Measurements from ENCODE around the gene PEPD. TPM values are rescaled to one million over a fixed set of nuclear protein-coding genes. Genes with fewer than 3 reads are reported as not detected.

The PEPD gene
- total RNA-seq, 1 donor from 2014 or later: 24.0 TPM

GRCh38 chr19:33550768-33551167, 29.2 kb upstream of the PEPD start:
- Histone ChIP-seq H3K9ac (ENCODE audit: low read depth in 1 of 3, low read length in 3 of 3) (no peak overlapping the region), H3K9me3 (ENCODE audit: control insufficient read depth in 3 of 3, low read length in 3 of 3) (no peaks in the 10 kb centered on the region), H3K27ac (ENCODE audit: low read depth, low read length) (no peak overlapping the region), H3K4me3 (ENCODE audit: low read length in 3 of 3) (no peak overlapping the region), H3K4me1 (ENCODE audit: control insufficient read depth in 3 of 3, insufficient read depth in 3 of 3, low read length in 3 of 3) (no peaks in the 10 kb centered on the region), H3K27me3 (ENCODE audit: control insufficient read depth in 3 of 3, insufficient read depth in 3 of 3, low read length in 3 of 3) (peaks cover 6 to 20% (median 13%) of the 10 kb centered on the region in 3 donors), H3K36me3 (ENCODE audit: control insufficient read depth in 3 of 3, insufficient read depth in 3 of 3, low read length in 3 of 3) (no peaks in the 10 kb centered on the region)

- H3K27ac ChIP-seq (ENCODE audit: low read depth, low read length): no peak overlapping the region
- H3K27me3 ChIP-seq (ENCODE audit: control insufficient read depth in 3 of 3, insufficient read depth in 3 of 3, low read length in 3 of 3): peaks cover 10 to 20% (median 14%) of the 10 kb centered on the region in 3 donors
- H3K36me3 ChIP-seq (ENCODE audit: control insufficient read depth in 3 of 3, insufficient read depth in 3 of 3, low read length in 3 of 3): no peaks in the 10 kb centered on the region
- H3K4me1 ChIP-seq (ENCODE audit: control insufficient read depth in 3 of 3, insufficient read depth in 3 of 3, low read length in 3 of 3): no peaks in the 10 kb centered on the region
- no peaks in the 10 kb centered on the region for H3K9me3 ChIP-seq (ENCODE audit: control insufficient read depth in 3 of 3, low read length in 3 of 3)
- H3K9ac ChIP-seq (ENCODE audit: low read depth in 1 of 3, low read length in 3 of 3): no peak overlapping the region
- H3K4me3 ChIP-seq (ENCODE audit: low read length in 3 of 3): no peak overlapping the region
Measured at GRCh38 chr19:33547676-33548075, 26.1 kb upstream of the PEPD start.

- H3K27ac ChIP-seq (ENCODE audit: low read depth, low read length): no peak overlapping the region
- peaks cover 13 to 23% (median 17%) of the 10 kb centered on the region in 3 donors for H3K27me3 ChIP-seq (ENCODE audit: control insufficient read depth in 3 of 3, insufficient read depth in 3 of 3, low read length in 3 of 3)
- no peaks in the 10 kb centered on the region for H3K4me1 ChIP-seq (ENCODE audit: control insufficient read depth in 3 of 3, insufficient read depth in 3 of 3, low read length in 3 of 3)
- no peak overlapping the region for H3K4me3 ChIP-seq (ENCODE audit: low read length in 3 of 3)
- H3K9ac ChIP-seq (ENCODE audit: low read depth in 1 of 3, low read length in 3 of 3): no peak overlapping the region
- no peaks in the 10 kb centered on the region for H3K9me3 ChIP-seq (ENCODE audit: control insufficient read depth in 3 of 3, low read length in 3 of 3)
- no peaks in the 10 kb centered on the region for H3K36me3 ChIP-seq (ENCODE audit: control insufficient read depth in 3 of 3, insufficient read depth in 3 of 3, low read length in 3 of 3)
Measured at GRCh38 chr19:33546656-33547055, 25.1 kb upstream of the PEPD start.

GRCh38 chr19:33545217-33545981, 23.8 kb upstream of the PEPD start:
- Histone ChIP-seq H3K4me3 (ENCODE audit: low read length in 3 of 3) (no peak overlapping the region), H3K9ac (ENCODE audit: low read depth in 1 of 3, low read length in 3 of 3) (no peak overlapping the region), H3K36me3 (ENCODE audit: control insufficient read depth in 3 of 3, insufficient read depth in 3 of 3, low read length in 3 of 3) (no peaks in the 10 kb centered on the region), H3K9me3 (ENCODE audit: control insufficient read depth in 3 of 3, low read length in 3 of 3) (no peaks in the 10 kb centered on the region), H3K4me1 (ENCODE audit: control insufficient read depth in 3 of 3, insufficient read depth in 3 of 3, low read length in 3 of 3) (no peaks in the 10 kb centered on the region), H3K27me3 (ENCODE audit: control insufficient read depth in 3 of 3, insufficient read depth in 3 of 3, low read length in 3 of 3) (peaks cover 18 to 31% (median 23%) of the 10 kb centered on the region in 3 donors), H3K27ac (ENCODE audit: low read depth, low read length) (no peak overlapping the region)

GRCh38 chr19:33535226-33535625, 13.6 kb upstream of the PEPD start:
- no peak overlapping the region for H3K9ac ChIP-seq (ENCODE audit: low read depth in 1 of 3, low read length in 3 of 3)
- H3K36me3 ChIP-seq (ENCODE audit: control insufficient read depth in 3 of 3, insufficient read depth in 3 of 3, low read length in 3 of 3): no peaks in the 10 kb centered on the region
- peaks cover 7 to 26% (median 26%) of the 10 kb centered on the region in 3 donors for H3K27me3 ChIP-seq (ENCODE audit: control insufficient read depth in 3 of 3, insufficient read depth in 3 of 3, low read length in 3 of 3)
- no peaks in the 10 kb centered on the region for H3K4me1 ChIP-seq (ENCODE audit: control insufficient read depth in 3 of 3, insufficient read depth in 3 of 3, low read length in 3 of 3)
- H3K4me3 ChIP-seq (ENCODE audit: low read length in 3 of 3): no peak overlapping the region
- no peak overlapping the region for H3K27ac ChIP-seq (ENCODE audit: low read depth, low read length)
- no peaks in the 10 kb centered on the region for H3K9me3 ChIP-seq (ENCODE audit: control insufficient read depth in 3 of 3, low read length in 3 of 3)

GRCh38 chr19:33532859-33533460, 11.4 kb upstream of the PEPD start:
- no peak overlapping the region for H3K9ac ChIP-seq (ENCODE audit: low read depth in 1 of 3, low read length in 3 of 3)

GRCh38 chr19:33530842-33531241, 9.3 kb upstream of the PEPD start:
- no peak overlapping the region for H3K4me3 ChIP-seq (ENCODE audit: low read length in 3 of 3)
- H3K27ac ChIP-seq (ENCODE audit: low read depth, low read length): no peak overlapping the region
- no peaks in the 10 kb centered on the region for H3K9me3 ChIP-seq (ENCODE audit: control insufficient read depth in 3 of 3, low read length in 3 of 3)
- no peaks in the 10 kb centered on the region for H3K36me3 ChIP-seq (ENCODE audit: control insufficient read depth in 3 of 3, insufficient read depth in 3 of 3, low read length in 3 of 3)
- no peaks in the 10 kb centered on the region for H3K4me1 ChIP-seq (ENCODE audit: control insufficient read depth in 3 of 3, insufficient read depth in 3 of 3, low read length in 3 of 3)
- H3K27me3 ChIP-seq (ENCODE audit: control insufficient read depth in 3 of 3, insufficient read depth in 3 of 3, low read length in 3 of 3): peaks cover 20 to 41% (median 39%) of the 10 kb centered on the region in 3 donors
- H3K9ac ChIP-seq (ENCODE audit: low read depth in 1 of 3, low read length in 3 of 3): no peak overlapping the region

More at GRCh38 chr19:33532859-33533460, 11.4 kb upstream of the PEPD start:
- Histone ChIP-seq H3K4me3 (ENCODE audit: low read length in 3 of 3) (no peak overlapping the region), H3K4me1 (ENCODE audit: control insufficient read depth in 3 of 3, insufficient read depth in 3 of 3, low read length in 3 of 3) (no peaks in the 10 kb centered on the region), H3K27ac (ENCODE audit: low read depth, low read length) (no peak overlapping the region), H3K36me3 (ENCODE audit: control insufficient read depth in 3 of 3, insufficient read depth in 3 of 3, low read length in 3 of 3) (no peaks in the 10 kb centered on the region), H3K27me3 (ENCODE audit: control insufficient read depth in 3 of 3, insufficient read depth in 3 of 3, low read length in 3 of 3) (peaks cover 15 to 37% (median 33%) of the 10 kb centered on the region in 3 donors), H3K9me3 (ENCODE audit: control insufficient read depth in 3 of 3, low read length in 3 of 3) (no peaks in the 10 kb centered on the region)

GRCh38 chr19:33530296-33530695, 8.7 kb upstream of the PEPD start:
- no peaks in the 10 kb centered on the region for H3K36me3 ChIP-seq (ENCODE audit: control insufficient read depth in 3 of 3, insufficient read depth in 3 of 3, low read length in 3 of 3)
- H3K9me3 ChIP-seq (ENCODE audit: control insufficient read depth in 3 of 3, low read length in 3 of 3): no peaks in the 10 kb centered on the region
- H3K27me3 ChIP-seq (ENCODE audit: control insufficient read depth in 3 of 3, insufficient read depth in 3 of 3, low read length in 3 of 3): peaks cover 20 to 41% (median 39%) of the 10 kb centered on the region in 3 donors
- no peak overlapping the region for H3K27ac ChIP-seq (ENCODE audit: low read depth, low read length)
- no peaks in the 10 kb centered on the region for H3K4me1 ChIP-seq (ENCODE audit: control insufficient read depth in 3 of 3, insufficient read depth in 3 of 3, low read length in 3 of 3)
- H3K4me3 ChIP-seq (ENCODE audit: low read length in 3 of 3): no peak overlapping the region
- no peak overlapping the region for H3K9ac ChIP-seq (ENCODE audit: low read depth in 1 of 3, low read length in 3 of 3)

GRCh38 chr19:33529094-33529676, 7.6 kb upstream of the PEPD start:
- Histone ChIP-seq H3K36me3 (ENCODE audit: control insufficient read depth in 3 of 3, insufficient read depth in 3 of 3, low read length in 3 of 3) (no peaks in the 10 kb centered on the region), H3K27ac (ENCODE audit: low read depth, low read length) (no peak overlapping the region), H3K27me3 (ENCODE audit: control insufficient read depth in 3 of 3, insufficient read depth in 3 of 3, low read length in 3 of 3) (peaks cover 20 to 41% (median 34%) of the 10 kb centered on the region in 3 donors), H3K9ac (ENCODE audit: low read depth in 1 of 3, low read length in 3 of 3) (no peak overlapping the region), H3K4me1 (ENCODE audit: control insufficient read depth in 3 of 3, insufficient read depth in 3 of 3, low read length in 3 of 3) (no peaks in the 10 kb centered on the region), H3K9me3 (ENCODE audit: control insufficient read depth in 3 of 3, low read length in 3 of 3) (no peaks in the 10 kb centered on the region), H3K4me3 (ENCODE audit: low read length in 3 of 3) (no peak overlapping the region)

GRCh38 chr19:33528404-33528803, 6.8 kb upstream of the PEPD start:
- Histone ChIP-seq H3K27me3 (ENCODE audit: control insufficient read depth in 3 of 3, insufficient read depth in 3 of 3, low read length in 3 of 3) (peaks cover 16 to 33% (median 29%) of the 10 kb centered on the region in 3 donors), H3K4me1 (ENCODE audit: control insufficient read depth in 3 of 3, insufficient read depth in 3 of 3, low read length in 3 of 3) (no peaks in the 10 kb centered on the region), H3K4me3 (ENCODE audit: low read length in 3 of 3) (no peak overlapping the region), H3K27ac (ENCODE audit: low read depth, low read length) (no peak overlapping the region), H3K9me3 (ENCODE audit: control insufficient read depth in 3 of 3, low read length in 3 of 3) (no peaks in the 10 kb centered on the region), H3K9ac (ENCODE audit: low read depth in 1 of 3, low read length in 3 of 3) (no peak overlapping the region), H3K36me3 (ENCODE audit: control insufficient read depth in 3 of 3, insufficient read depth in 3 of 3, low read length in 3 of 3) (no peaks in the 10 kb centered on the region)
